ENCODE data around the gene CORO6.

DNA sequence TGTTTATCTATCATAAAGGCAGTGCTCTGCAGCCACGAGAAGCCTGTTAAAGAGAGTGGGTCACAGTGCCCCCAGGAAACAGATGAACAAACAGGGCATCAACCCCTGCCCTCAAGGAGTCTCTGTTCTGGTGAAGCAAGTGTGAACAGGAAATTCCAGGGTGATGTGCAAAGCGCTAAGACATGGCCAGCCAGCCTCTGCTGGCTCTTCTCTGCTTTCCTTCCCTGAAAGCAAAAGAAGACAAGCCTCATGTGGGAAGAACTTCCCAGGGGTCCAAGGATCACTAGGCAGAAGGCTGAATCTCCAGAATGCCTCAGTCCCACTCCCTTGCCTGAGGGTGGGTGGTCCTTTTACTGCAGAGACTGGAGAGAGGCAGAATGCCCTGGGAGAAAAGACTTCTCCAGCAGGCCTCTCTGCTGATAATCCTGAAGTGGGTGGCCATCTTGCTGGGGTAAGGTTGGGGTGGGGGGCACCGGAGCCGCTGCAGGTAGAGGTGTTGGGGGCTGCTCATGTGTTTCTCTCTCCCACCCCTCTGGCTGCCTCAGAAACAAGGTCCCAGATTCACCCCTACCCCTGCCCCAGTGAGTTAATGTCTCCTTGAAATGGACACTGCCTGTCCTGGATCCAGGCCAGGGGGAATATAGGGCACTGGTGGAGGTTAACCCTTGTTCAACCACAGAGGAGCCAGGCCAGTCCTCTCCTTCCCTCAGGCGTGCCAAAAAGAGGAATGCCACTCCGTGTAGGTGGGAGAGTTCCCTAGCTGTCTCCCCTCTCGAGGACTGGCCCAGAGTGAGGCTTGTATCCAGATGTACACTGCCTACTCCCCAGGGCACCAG is 27.4 kb downstream of the CORO6 start:
- TF ChIP-seq, protein P1, sequence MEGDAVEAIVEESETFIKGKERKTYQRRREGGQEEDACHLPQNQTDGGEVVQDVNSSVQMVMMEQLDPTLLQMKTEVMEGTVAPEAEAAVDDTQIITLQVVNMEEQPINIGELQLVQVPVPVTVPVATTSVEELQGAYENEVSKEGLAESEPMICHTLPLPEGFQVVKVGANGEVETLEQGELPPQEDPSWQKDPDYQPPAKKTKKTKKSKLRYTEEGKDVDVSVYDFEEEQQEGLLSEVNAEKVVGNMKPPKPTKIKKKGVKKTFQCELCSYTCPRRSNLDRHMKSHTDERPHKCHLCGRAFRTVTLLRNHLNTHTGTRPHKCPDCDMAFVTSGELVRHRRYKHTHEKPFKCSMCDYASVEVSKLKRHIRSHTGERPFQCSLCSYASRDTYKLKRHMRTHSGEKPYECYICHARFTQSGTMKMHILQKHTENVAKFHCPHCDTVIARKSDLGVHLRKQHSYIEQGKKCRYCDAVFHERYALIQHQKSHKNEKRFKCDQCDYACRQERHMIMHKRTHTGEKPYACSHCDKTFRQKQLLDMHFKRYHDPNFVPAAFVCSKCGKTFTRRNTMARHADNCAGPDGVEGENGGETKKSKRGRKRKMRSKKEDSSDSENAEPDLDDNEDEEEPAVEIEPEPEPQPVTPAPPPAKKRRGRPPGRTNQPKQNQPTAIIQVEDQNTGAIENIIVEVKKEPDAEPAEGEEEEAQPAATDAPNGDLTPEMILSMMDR (IDR thresholded peaks at IDR 0.05; ENCODE audit: poor library complexity, severe bottlenecking), result no peak
- TF ChIP-seq, protein P2, sequence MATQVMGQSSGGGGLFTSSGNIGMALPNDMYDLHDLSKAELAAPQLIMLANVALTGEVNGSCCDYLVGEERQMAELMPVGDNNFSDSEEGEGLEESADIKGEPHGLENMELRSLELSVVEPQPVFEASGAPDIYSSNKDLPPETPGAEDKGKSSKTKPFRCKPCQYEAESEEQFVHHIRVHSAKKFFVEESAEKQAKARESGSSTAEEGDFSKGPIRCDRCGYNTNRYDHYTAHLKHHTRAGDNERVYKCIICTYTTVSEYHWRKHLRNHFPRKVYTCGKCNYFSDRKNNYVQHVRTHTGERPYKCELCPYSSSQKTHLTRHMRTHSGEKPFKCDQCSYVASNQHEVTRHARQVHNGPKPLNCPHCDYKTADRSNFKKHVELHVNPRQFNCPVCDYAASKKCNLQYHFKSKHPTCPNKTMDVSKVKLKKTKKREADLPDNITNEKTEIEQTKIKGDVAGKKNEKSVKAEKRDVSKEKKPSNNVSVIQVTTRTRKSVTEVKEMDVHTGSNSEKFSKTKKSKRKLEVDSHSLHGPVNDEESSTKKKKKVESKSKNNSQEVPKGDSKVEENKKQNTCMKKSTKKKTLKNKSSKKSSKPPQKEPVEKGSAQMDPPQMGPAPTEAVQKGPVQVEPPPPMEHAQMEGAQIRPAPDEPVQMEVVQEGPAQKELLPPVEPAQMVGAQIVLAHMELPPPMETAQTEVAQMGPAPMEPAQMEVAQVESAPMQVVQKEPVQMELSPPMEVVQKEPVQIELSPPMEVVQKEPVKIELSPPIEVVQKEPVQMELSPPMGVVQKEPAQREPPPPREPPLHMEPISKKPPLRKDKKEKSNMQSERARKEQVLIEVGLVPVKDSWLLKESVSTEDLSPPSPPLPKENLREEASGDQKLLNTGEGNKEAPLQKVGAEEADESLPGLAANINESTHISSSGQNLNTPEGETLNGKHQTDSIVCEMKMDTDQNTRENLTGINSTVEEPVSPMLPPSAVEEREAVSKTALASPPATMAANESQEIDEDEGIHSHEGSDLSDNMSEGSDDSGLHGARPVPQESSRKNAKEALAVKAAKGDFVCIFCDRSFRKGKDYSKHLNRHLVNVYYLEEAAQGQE (IDR thresholded peaks at IDR 0.05; ENCODE audit: borderline replicate concordance), result no peak
- TF ChIP-seq EP300 (conservative IDR thresholded peaks at IDR 0.05; ENCODE audit: poor library complexity, severe bottlenecking) (no peak), MXI1 (conservative IDR thresholded peaks at IDR 0.05; ENCODE audit: poor library complexity, severe bottlenecking) (no peak), TAF1 (IDR thresholded peaks at IDR 0.05; ENCODE audit: low read depth) (no peak), RAD21 (conservative IDR thresholded peaks at IDR 0.05) (no peak), POLR2AphosphoS5 (IDR thresholded peaks at IDR 0.05) (no peak), EZH2 (IDR thresholded peaks at IDR 0.05; ENCODE audit: borderline replicate concordance, insufficient read depth, low read length, poor library complexity, severe bottlenecking) (no peak), SMC3 (conservative IDR thresholded peaks at IDR 0.05; ENCODE audit: poor library complexity) (no peak)

Data from neural cell (in vitro differentiated cells).